ENCODE data around the gene TSPYL2. TPM values are rescaled to one million over a fixed set of nuclear protein-coding genes. Genes with fewer than 3 reads are reported as not detected.

The TSPYL2 gene
- polyA plus RNA-seq, 2 donors, result 20.0 to 29.3 TPM

GRCh38 chrX:53088136-53088974 lies 6.2 kb downstream of the TSPYL2 start:
- H3K9me3 ChIP-seq (ENCODE audit: control insufficient read depth in 2 of 2, insufficient read depth in 1 of 2, low read depth in 1 of 2, low read length in 1 of 2), result no peaks in the 10 kb centered on the region
- H3K4me1 ChIP-seq (ENCODE audit: control insufficient read depth in 2 of 2, insufficient read depth in 2 of 2, low read length in 1 of 2), result peaks cover 0 to 4% of the 10 kb centered on the region in 2 donors
- 19 to 36% methylated on average over 51 of the region's 51 CpGs for WGBS, 2 donors
- peak overlapping the region; percentile 9 to 40 for H3K4me3 ChIP-seq (ENCODE audit: low read depth in 1 of 2, low read length in 2 of 2)
- no peaks in the 10 kb centered on the region for H3K27me3 ChIP-seq (ENCODE audit: control insufficient read depth in 1 of 2, insufficient read depth in 2 of 2, low read length in 2 of 2)
- peak overlapping the region; percentile 87 to 95 for H3K27ac ChIP-seq (ENCODE audit: low read depth in 2 of 2, low read length in 1 of 2)
- H3K36me3 ChIP-seq (ENCODE audit: control insufficient read depth in 2 of 2, insufficient read depth in 2 of 2, low read length in 1 of 2), result no peaks in the 10 kb centered on the region

- 9 to 14% methylated on average over 11 of the region's 11 CpGs for WGBS, 2 donors
- Histone ChIP-seq H3K4me3 (ENCODE audit: low read depth in 1 of 2, low read length in 2 of 2) (peak overlapping the region; percentile 9 to 21), H3K36me3 (ENCODE audit: control insufficient read depth in 2 of 2, insufficient read depth in 2 of 2, low read length in 1 of 2) (no peaks in the 10 kb centered on the region), H3K4me1 (ENCODE audit: control insufficient read depth in 2 of 2, insufficient read depth in 2 of 2, low read length in 1 of 2) (peaks cover 0 to 4% of the 10 kb centered on the region in 2 donors), H3K27ac (ENCODE audit: low read depth in 2 of 2, low read length in 1 of 2) (peak overlapping the region; percentile 87 to 95), H3K27me3 (ENCODE audit: control insufficient read depth in 1 of 2, insufficient read depth in 2 of 2, low read length in 2 of 2) (no peaks in the 10 kb centered on the region), H3K9me3 (ENCODE audit: control insufficient read depth in 2 of 2, insufficient read depth in 1 of 2, low read depth in 1 of 2, low read length in 1 of 2) (no peaks in the 10 kb centered on the region)
Observed at GRCh38 chrX:53089224-53089842, 7.2 kb downstream of the TSPYL2 start.

- H3K27ac ChIP-seq (ENCODE audit: low read depth in 2 of 2, low read length in 1 of 2), result no peak overlapping the region
- H3K4me1 ChIP-seq (ENCODE audit: control insufficient read depth in 2 of 2, insufficient read depth in 2 of 2, low read length in 1 of 2), result peaks cover 0 to 4% of the 10 kb centered on the region in 2 donors
- H3K9me3 ChIP-seq (ENCODE audit: control insufficient read depth in 2 of 2, insufficient read depth in 1 of 2, low read depth in 1 of 2, low read length in 1 of 2), result no peaks in the 10 kb centered on the region
- no peaks in the 10 kb centered on the region for H3K36me3 ChIP-seq (ENCODE audit: control insufficient read depth in 2 of 2, insufficient read depth in 2 of 2, low read length in 1 of 2)
- 48 to 61% methylated on average over 2 of the region's 2 CpGs for WGBS, 2 donors
- H3K4me3 ChIP-seq (ENCODE audit: low read depth in 1 of 2, low read length in 2 of 2), result no peak overlapping the region
- no peaks in the 10 kb centered on the region for H3K27me3 ChIP-seq (ENCODE audit: control insufficient read depth in 1 of 2, insufficient read depth in 2 of 2, low read length in 2 of 2)
Observed at GRCh38 chrX:53089925-53090324, 7.8 kb downstream of the TSPYL2 start.

- Histone ChIP-seq H3K36me3 (ENCODE audit: control insufficient read depth in 2 of 2, insufficient read depth in 2 of 2, low read length in 1 of 2) (no peaks in the 10 kb centered on the region), H3K27me3 (ENCODE audit: control insufficient read depth in 1 of 2, insufficient read depth in 2 of 2, low read length in 2 of 2) (no peaks in the 10 kb centered on the region), H3K4me1 (ENCODE audit: control insufficient read depth in 2 of 2, insufficient read depth in 2 of 2, low read length in 1 of 2) (peaks cover 0 to 4% of the 10 kb centered on the region in 2 donors), H3K27ac (ENCODE audit: low read depth in 2 of 2, low read length in 1 of 2) (no peak overlapping the region), H3K9me3 (ENCODE audit: control insufficient read depth in 2 of 2, insufficient read depth in 1 of 2, low read depth in 1 of 2, low read length in 1 of 2) (no peaks in the 10 kb centered on the region), H3K4me3 (ENCODE audit: low read depth in 1 of 2, low read length in 2 of 2) (no peak overlapping the region)
- 87 to 96% methylated on average over 2 of the region's 2 CpGs for WGBS, 2 donors
Observed at GRCh38 chrX:53091354-53091753, 9.2 kb downstream of the TSPYL2 start.

- no peaks in the 10 kb centered on the region for H3K9me3 ChIP-seq (ENCODE audit: control insufficient read depth in 2 of 2, insufficient read depth in 1 of 2, low read depth in 1 of 2, low read length in 1 of 2)
- H3K27ac ChIP-seq (ENCODE audit: low read depth in 2 of 2, low read length in 1 of 2), result peak overlapping the region; percentile 92 to 97
- peaks cover 0 to 1% of the 10 kb centered on the region in 2 donors for H3K4me1 ChIP-seq (ENCODE audit: control insufficient read depth in 2 of 2, insufficient read depth in 2 of 2, low read length in 1 of 2)
- 0 to 32% methylated on average over 16 of the region's 16 CpGs for WGBS, 2 donors
- no peaks in the 10 kb centered on the region for H3K27me3 ChIP-seq (ENCODE audit: control insufficient read depth in 1 of 2, insufficient read depth in 2 of 2, low read length in 2 of 2)
- peak overlapping the region; percentile 20 to 42 for H3K4me3 ChIP-seq (ENCODE audit: low read depth in 1 of 2, low read length in 2 of 2)
- no peaks in the 10 kb centered on the region for H3K36me3 ChIP-seq (ENCODE audit: control insufficient read depth in 2 of 2, insufficient read depth in 2 of 2, low read length in 1 of 2)
Observed at GRCh38 chrX:53093177-53093655, 11.0 kb downstream of the TSPYL2 start.

GRCh38 chrX:53093748-53094581 lies 11.8 kb downstream of the TSPYL2 start, which contains the start of gene KANTR:
KANTR (plus strand) TSS chrX:53094142; CDS start chrX:53124273, 30,131 bp downstream.
- Histone ChIP-seq H3K36me3 (ENCODE audit: control insufficient read depth in 2 of 2, insufficient read depth in 2 of 2, low read length in 1 of 2) (no peaks in the 10 kb centered on the region), H3K27ac (ENCODE audit: low read depth in 2 of 2, low read length in 1 of 2) (peak within 1 kb of the TSS; percentile 92 to 97), H3K27me3 (ENCODE audit: control insufficient read depth in 1 of 2, insufficient read depth in 2 of 2, low read length in 2 of 2) (no peaks in the 10 kb centered on the region), H3K4me1 (ENCODE audit: control insufficient read depth in 2 of 2, insufficient read depth in 2 of 2, low read length in 1 of 2) (no peaks in the 10 kb centered on the region), H3K9me3 (ENCODE audit: control insufficient read depth in 2 of 2, insufficient read depth in 1 of 2, low read depth in 1 of 2, low read length in 1 of 2) (no peaks in the 10 kb centered on the region), H3K4me3 (ENCODE audit: low read depth in 1 of 2, low read length in 2 of 2) (peak within 1 kb of the TSS; percentile 61 to 72)
- 1 to 27% methylated on average over 52 to 67 of the region's 67 CpGs for WGBS, 2 donors

GRCh38 chrX:53094582-53094905 lies 12.4 kb downstream of the TSPYL2 start:
- Histone ChIP-seq H3K4me3 (ENCODE audit: low read depth in 1 of 2, low read length in 2 of 2) (peak overlapping the region; percentile 61 to 72), H3K27me3 (ENCODE audit: control insufficient read depth in 1 of 2, insufficient read depth in 2 of 2, low read length in 2 of 2) (no peaks in the 10 kb centered on the region), H3K36me3 (ENCODE audit: control insufficient read depth in 2 of 2, insufficient read depth in 2 of 2, low read length in 1 of 2) (no peaks in the 10 kb centered on the region), H3K9me3 (ENCODE audit: control insufficient read depth in 2 of 2, insufficient read depth in 1 of 2, low read depth in 1 of 2, low read length in 1 of 2) (no peaks in the 10 kb centered on the region), H3K4me1 (ENCODE audit: control insufficient read depth in 2 of 2, insufficient read depth in 2 of 2, low read length in 1 of 2) (no peaks in the 10 kb centered on the region), H3K27ac (ENCODE audit: low read depth in 2 of 2, low read length in 1 of 2) (peak overlapping the region; percentile 79 to 92)
- WGBS, 2 donors, result 0 to 15% methylated on average over 5 of the region's 5 CpGs

GRCh38 chrX:53095796-53096195 lies 13.6 kb downstream of the TSPYL2 start:
- Histone ChIP-seq H3K4me3 (ENCODE audit: low read depth in 1 of 2, low read length in 2 of 2) (no peak overlapping the region), H3K27ac (ENCODE audit: low read depth in 2 of 2, low read length in 1 of 2) (no peak overlapping the region), H3K36me3 (ENCODE audit: control insufficient read depth in 2 of 2, insufficient read depth in 2 of 2, low read length in 1 of 2) (no peaks in the 10 kb centered on the region), H3K4me1 (ENCODE audit: control insufficient read depth in 2 of 2, insufficient read depth in 2 of 2, low read length in 1 of 2) (no peaks in the 10 kb centered on the region), H3K27me3 (ENCODE audit: control insufficient read depth in 1 of 2, insufficient read depth in 2 of 2, low read length in 2 of 2) (no peaks in the 10 kb centered on the region), H3K9me3 (ENCODE audit: control insufficient read depth in 2 of 2, insufficient read depth in 1 of 2, low read depth in 1 of 2, low read length in 1 of 2) (no peaks in the 10 kb centered on the region)
- 71 to 73% methylated on average over 3 of the region's 3 CpGs for WGBS, 2 donors

- Histone ChIP-seq H3K27ac (ENCODE audit: low read depth in 2 of 2, low read length in 1 of 2) (no peak overlapping the region), H3K4me3 (ENCODE audit: low read depth in 1 of 2, low read length in 2 of 2) (no peak overlapping the region), H3K36me3 (ENCODE audit: control insufficient read depth in 2 of 2, insufficient read depth in 2 of 2, low read length in 1 of 2) (peaks cover 0 to 4% of the 10 kb centered on the region in 2 donors), H3K4me1 (ENCODE audit: control insufficient read depth in 2 of 2, insufficient read depth in 2 of 2, low read length in 1 of 2) (no peaks in the 10 kb centered on the region), H3K27me3 (ENCODE audit: control insufficient read depth in 1 of 2, insufficient read depth in 2 of 2, low read length in 2 of 2) (no peaks in the 10 kb centered on the region), H3K9me3 (ENCODE audit: control insufficient read depth in 2 of 2, insufficient read depth in 1 of 2, low read depth in 1 of 2, low read length in 1 of 2) (no peaks in the 10 kb centered on the region)
- WGBS, 2 donors, result 92 to 95% methylated on average over 6 of the region's 6 CpGs
Observed at GRCh38 chrX:53114864-53115549, 32.8 kb downstream of the TSPYL2 start.

Data from esophagus (tissue), 2 donors.